GM18861 (cell line): ENCODE measurements around the gene DGKB.

Experiments used
- ATAC-seq: cut with Tn5 transposase; IDR thresholded peaks from one replicate; pipeline ENCODE4 v1.9.1; 2021; ENCODE audit not compliant: unreplicated experiment

Gene DGKB

GRCh38 chr7:14902589-14903067 is at the start of gene DGKB:
TSS of gene DGKB (minus strand) at chr7:14902751.
- ATAC-seq: no peak

- no peak for ATAC-seq
Measured at GRCh38 chr7:14950013-14950412, 47.5 kb upstream of the DGKB start.

- no peak for ATAC-seq
Measured at GRCh38 chr7:14938181-14938580, 35.6 kb upstream of the DGKB start.

GRCh38 chr7:14937581-14937980 is 35.0 kb upstream of the DGKB start:
- ATAC-seq: no peak

- ATAC-seq: no peak
Measured at GRCh38 chr7:14936554-14936953, 34.0 kb upstream of the DGKB start.

GRCh38 chr7:14934839-14935238 is 32.3 kb upstream of the DGKB start:
- no peak for ATAC-seq

GRCh38 chr7:14931511-14932215 is 29.1 kb upstream of the DGKB start:
- ATAC-seq: no peak

- no peak for ATAC-seq
Measured at GRCh38 chr7:14924398-14924797, 21.8 kb upstream of the DGKB start.

GRCh38 chr7:14911077-14911476 is 8.5 kb upstream of the DGKB start:
- no peak for ATAC-seq

- no peak for ATAC-seq
Measured at GRCh38 chr7:14908697-14909096, 6.1 kb upstream of the DGKB start.

GRCh38 chr7:14905764-14906163 is 3.2 kb upstream of the DGKB start:
- no peak for ATAC-seq

- ATAC-seq: no peak
Measured at GRCh38 chr7:14900051-14900450, 2.5 kb downstream of the DGKB start.

- ATAC-seq: no peak
Measured at GRCh38 chr7:14899030-14899429, 3.5 kb downstream of the DGKB start.

- ATAC-seq: no peak
Measured at GRCh38 chr7:14896461-14896860, 6.1 kb downstream of the DGKB start.

GRCh38 chr7:14894826-14895225 is 7.7 kb downstream of the DGKB start:
- ATAC-seq: no peak

- no peak for ATAC-seq
Measured at GRCh38 chr7:14892961-14893360, 9.6 kb downstream of the DGKB start.

- ATAC-seq: no peak
Measured at GRCh38 chr7:14891289-14891688, 11.3 kb downstream of the DGKB start.

GRCh38 chr7:14888962-14889361 is 13.6 kb downstream of the DGKB start:
- no peak for ATAC-seq

- no peak for ATAC-seq
Measured at GRCh38 chr7:14886533-14886932, 16.0 kb downstream of the DGKB start.

- ATAC-seq: no peak
Measured at GRCh38 chr7:14875941-14876587, 26.5 kb downstream of the DGKB start.

- no peak for ATAC-seq
Measured at GRCh38 chr7:14871880-14872279, 30.7 kb downstream of the DGKB start.

GRCh38 chr7:14870394-14870793 is 32.2 kb downstream of the DGKB start:
- no peak for ATAC-seq

GRCh38 chr7:14868937-14869336 is 33.6 kb downstream of the DGKB start:
- ATAC-seq: no peak
